HepG2 (cell line): ENCODE results near the gene DHX30. TPM values are rescaled to one million over a fixed set of nuclear protein-coding genes. Genes with fewer than 3 reads are reported as not detected.

ENCODE experiments used
- ATAC-seq: fragments of 200-7000 bp; cut with Tn5 transposase; 3 replicates; pipeline ENCODE4 v1.9.1; 2020; ENCODE audit warnings: mild to moderate bottlenecking, moderate library complexity
- BruUV-seq: library from RNA; stranded (reverse); fragments of 400-500 nt; replicated peaks from 2 replicates; lab custom pipeline; 2021; lab: Mats Ljungman, UMichigan
- CTCF ChIA-PET: fragments of 300-600 bp; formaldehyde crosslinking; extraction: SDS; loops from one replicate; lab custom pipeline; 2021; ENCODE audit warnings: low total read pairs, inconsistent platforms, low intra/inter-chr PET ratio; lab: Yijun Ruan, JAX
- POLR2A ChIA-PET: fragments of 350-600 bp; sonication (Branson Sonifier 250); formaldehyde crosslinking; loops from one replicate; lab custom pipeline; 2020; ENCODE audit warnings: antibody characterized with exemption, inconsistent platforms; lab: Yijun Ruan, JAX
- DNase-seq: peaks from one replicate; pipeline ENCODE4 v3.0.0-alpha.2; 2015; ENCODE audit warnings: low spot score
- FAIRE-seq: peaks from 3 replicates; lab custom pipeline; 2011; peaks lifted over from hg19 to GRCh38; lab: Jason Lieb, UNC
- H2AFZ ChIP-seq: one replicate; pipeline ENCODE4 v1.6.1; 2011; ENCODE audit warnings: low read length, inconsistent platforms
- H3K27ac ChIP-seq: fragments of 300-600 bp; 3 replicates; pipeline ENCODE4 v1.8.0; 2011; ENCODE audit warnings: mixed run types, mild to moderate bottlenecking, mixed read lengths, low read length, inconsistent platforms; ENCODE audit not compliant: insufficient read depth; ENCODE audit errors: extremely low read length
- H3K27me3 ChIP-seq, 2 experiments: fragments of 200-600 bp in 1 of 2; 2 replicates in 1 of 2; 3 replicates in 1 of 2; pipeline versions ENCODE4 v1.6.0 to v1.8.0; 2011; ENCODE audit warnings: low read length in 2 of 2, mild to moderate bottlenecking in 2 of 2, moderate library complexity in 2 of 2, inconsistent platforms in 1 of 2; ENCODE audit not compliant: insufficient read depth in 2 of 2, control insufficient read depth in 1 of 2
- H3K36me3 ChIP-seq, 2 experiments: fragments of 200-600 bp in 1 of 2; replicated peaks in 1 of 2; 2 replicates in 1 of 2; 3 replicates in 1 of 2; pipeline versions ENCODE4 v1.5.1 to v1.8.0; 2011; ENCODE audit warnings: low read length in 2 of 2, inconsistent platforms in 1 of 2; ENCODE audit not compliant: insufficient read depth in 2 of 2, control insufficient read depth in 1 of 2
- H3K4me1 ChIP-seq: 2 replicates; pipeline ENCODE4 v1.5.1; 2012; ENCODE audit warnings: low read length, inconsistent platforms; ENCODE audit not compliant: insufficient read depth
- H3K4me2 ChIP-seq: 2 replicates; pipeline ENCODE4 v1.6.0; 2011; ENCODE audit warnings: low read depth, low read length, inconsistent platforms
- H3K4me3 ChIP-seq, 3 experiments: fragments of 200-600 bp in 1 of 3; sonication (generic), shearing (Covaris generic) in 1 of 3; replicated peaks in 1 of 3; 2 replicates each; pipeline ENCODE4 v1.5.1; 2011 to 2016; ENCODE audit warnings: low read length in 3 of 3, inconsistent platforms in 2 of 3, low read depth in 2 of 3, mild to moderate bottlenecking in 2 of 3, control low read depth in 1 of 3, mixed read lengths in 1 of 3; ENCODE audit not compliant: insufficient read depth in 1 of 3
- H3K79me2 ChIP-seq: one replicate; pipeline ENCODE4 v1.6.1; 2011; ENCODE audit warnings: low read length, inconsistent platforms; ENCODE audit not compliant: insufficient read depth
- H3K9ac ChIP-seq: 2 replicates; pipeline ENCODE4 v1.6.0; 2011; ENCODE audit warnings: mild to moderate bottlenecking, low read depth, low read length, inconsistent platforms; ENCODE audit not compliant: insufficient read depth
- H3K9me3 ChIP-seq: 2 replicates; pipeline ENCODE4 v1.5.1; 2012; ENCODE audit warnings: mild to moderate bottlenecking, low read length
- H4K20me1 ChIP-seq: 2 replicates; pipeline ENCODE4 v1.6.0; 2011; ENCODE audit warnings: inconsistent platforms, mild to moderate bottlenecking, low read length, moderate library complexity; ENCODE audit not compliant: insufficient read depth
- CAMTA2 ChIP-seq: sonication (generic); formaldehyde crosslinking; IDR thresholded peaks from 2 replicates; pipeline ENCODE4 v1.4.0; 2020; ENCODE audit warnings: mild to moderate bottlenecking, missing genetic modification reagents, borderline replicate concordance
- CCDC6 ChIP-seq: sonication (generic); formaldehyde crosslinking; IDR thresholded peaks from 2 replicates; pipeline ENCODE4 v1.8.1; 2022; ENCODE audit warnings: mild to moderate bottlenecking, missing genetic modification reagents, moderate library complexity
- CEBPB ChIP-seq: IDR thresholded peaks from 2 replicates; pipeline ENCODE4 v1.6.1; 2011; ENCODE audit warnings: low read depth, low read length, improper control_type of control experiment, borderline replicate concordance
- EP300 ChIP-seq, 3 experiments: sonication (generic) in 1 of 3; formaldehyde crosslinking in 1 of 3; IDR thresholded peaks; 2 replicates each; pipeline versions ENCODE4 v1.5.1 to v1.6.1; 2011 to 2020; ENCODE audit warnings: low read depth in 2 of 3, low read length in 2 of 3, borderline replicate concordance in 1 of 3, improper control_type of control experiment in 1 of 3, mild to moderate bottlenecking in 1 of 3, missing genetic modification reagents in 1 of 3, moderate library complexity in 1 of 3
- HMG20A ChIP-seq: IDR thresholded peaks from 2 replicates; pipeline ENCODE4 v1.6.1; 2016; ENCODE audit warnings: borderline replicate concordance
- HNRNPUL1 ChIP-seq: fragments of 200-400 bp; formaldehyde crosslinking; IDR thresholded peaks from 2 replicates; pipeline ENCODE4 v1.6.1; 2017; ENCODE audit warnings: low read depth, mild to moderate bottlenecking, low read length, moderate library complexity
- ISX ChIP-seq: sonication (generic); formaldehyde crosslinking; conservative IDR thresholded peaks from 2 replicates; pipeline ENCODE4 v1.5.0; 2020; ENCODE audit warnings: missing genetic modification reagents
- JUNB ChIP-seq: sonication (generic); formaldehyde crosslinking; IDR thresholded peaks from 2 replicates; pipeline ENCODE4 v1.8.0; 2022; ENCODE audit warnings: missing genetic modification reagents, mild to moderate bottlenecking, borderline replicate concordance
- POLR2AphosphoS2 ChIP-seq: IDR thresholded peaks from 2 replicates; pipeline ENCODE4 v1.6.1; 2011; ENCODE audit warnings: low read depth, low read length, improper control_type of control experiment
- SIX1 ChIP-seq: sonication (generic); formaldehyde crosslinking; IDR thresholded peaks from 2 replicates; pipeline ENCODE4 v1.4.0; 2020; ENCODE audit warnings: missing genetic modification reagents, borderline replicate concordance
- SRSF9 ChIP-seq: fragments of 200-400 bp; formaldehyde crosslinking; IDR thresholded peaks from 2 replicates; pipeline ENCODE4 v1.6.1; 2018; ENCODE audit warnings: borderline replicate concordance, mild to moderate bottlenecking, low read depth, low read length; ENCODE audit not compliant: insufficient read depth, poor library complexity, severe bottlenecking
- TEAD3 ChIP-seq: optimal IDR thresholded peaks from 2 replicates; pipeline ENCODE3; 2016; ENCODE audit warnings: borderline replicate concordance
- THYN1 ChIP-seq: sonication (generic); formaldehyde crosslinking; IDR thresholded peaks from 2 replicates; pipeline ENCODE4 v1.8.1; 2023; ENCODE audit warnings: low read depth, mild to moderate bottlenecking, moderate library complexity, missing genetic modification reagents, borderline replicate concordance
- YEATS4 ChIP-seq: sonication (generic); formaldehyde crosslinking; IDR thresholded peaks from 2 replicates; pipeline ENCODE4 v1.4.0; 2020; ENCODE audit warnings: missing genetic modification reagents, borderline replicate concordance
- ZBTB38 ChIP-seq: sonication (generic); formaldehyde crosslinking; IDR thresholded peaks from 2 replicates; pipeline ENCODE4 v1.5.1; 2020; ENCODE audit warnings: mild to moderate bottlenecking, missing genetic modification reagents
- ZMYM2 ChIP-seq: sonication (generic); formaldehyde crosslinking; IDR thresholded peaks from 2 replicates; pipeline ENCODE4 v1.8.0; 2022; ENCODE audit warnings: mild to moderate bottlenecking, missing genetic modification reagents
- ZNF256 ChIP-seq: sonication (generic); formaldehyde crosslinking; conservative IDR thresholded peaks from 2 replicates; pipeline ENCODE4 v1.4.0; 2020; ENCODE audit warnings: missing genetic modification reagents
- ZNF558 ChIP-seq: sonication (generic); formaldehyde crosslinking; IDR thresholded peaks from 2 replicates; pipeline ENCODE4 v1.9.0; 2022; ENCODE audit warnings: mild to moderate bottlenecking, missing genetic modification reagents, borderline replicate concordance
- ZNF709 ChIP-seq: sonication (generic); formaldehyde crosslinking; IDR thresholded peaks from 2 replicates; pipeline ENCODE4 v1.5.0; 2020; ENCODE audit warnings: mild to moderate bottlenecking, missing genetic modification reagents
- WGBS: methylation state at CpG from one replicate; pipeline ENCODE4 v1.1.6; 2017; ENCODE audit warnings: low lambda C conversion rate; 5-methylcytosine and 5-hydroxymethylcytosine counted together
- in situ Hi-C: cut with HindIII; loops from 2 replicates; pipeline ENCODE4 v1.10.0; 2017; ENCODE audit warnings: low pct_unique_long_range_greater_than_20kb; ENCODE audit not compliant: extremely low pct_ligation_motif_present
- intact Hi-C: fragments of 100-400 bp; cut with micrococcal nuclease; formaldehyde crosslinking; loops from one replicate; pipeline ENCODE4 v1.10.0; 2022; ENCODE audit not compliant: unreplicated experiment
- polyA plus RNA-seq, 8 experiments: library from polyadenylated mRNA; depleted of rRNA in 3 of 8; stranded (reverse) in 7 of 8; unstranded in 1 of 8; fragments of >200 nt; fragmentation: Illumina TruSeq in 4 of 8; extraction: Trizol in 4 of 8; gene quantifications; 2 replicates each; pipeline versions ENCODE4 v1.2.1 to v1.2.3, GENCODE V29; 2011 to 2016; ENCODE audit warnings: low read depth in 4 of 8, missing spikeins in 1 of 8, mixed read lengths in 1 of 8; ENCODE audit not compliant: insufficient read depth in 1 of 8
- total RNA-seq, 5 experiments: library from RNA; depleted of rRNA; stranded (reverse); fragments of >200 nt; fragmentation: Illumina TruSeq; extraction: Trizol; gene quantifications; 2 replicates each; pipeline ENCODE4 v1.2.3, GENCODE V29; 2016; ENCODE audit warnings: low read depth in 1 of 5
- TF ChIP-seq, protein P1 (sequence below): IDR thresholded peaks from 2 replicates; pipeline ENCODE4 v1.6.1; 2016; ENCODE audit warnings: low read depth, control low read depth

DHX30 gene
- total and polyA plus RNA-seq, 2 of the 13 experiments (the other 11 are each of a cell fraction or from before 2014, with no cell fraction given): 30.6 to 59.4 TPM

DNA sequence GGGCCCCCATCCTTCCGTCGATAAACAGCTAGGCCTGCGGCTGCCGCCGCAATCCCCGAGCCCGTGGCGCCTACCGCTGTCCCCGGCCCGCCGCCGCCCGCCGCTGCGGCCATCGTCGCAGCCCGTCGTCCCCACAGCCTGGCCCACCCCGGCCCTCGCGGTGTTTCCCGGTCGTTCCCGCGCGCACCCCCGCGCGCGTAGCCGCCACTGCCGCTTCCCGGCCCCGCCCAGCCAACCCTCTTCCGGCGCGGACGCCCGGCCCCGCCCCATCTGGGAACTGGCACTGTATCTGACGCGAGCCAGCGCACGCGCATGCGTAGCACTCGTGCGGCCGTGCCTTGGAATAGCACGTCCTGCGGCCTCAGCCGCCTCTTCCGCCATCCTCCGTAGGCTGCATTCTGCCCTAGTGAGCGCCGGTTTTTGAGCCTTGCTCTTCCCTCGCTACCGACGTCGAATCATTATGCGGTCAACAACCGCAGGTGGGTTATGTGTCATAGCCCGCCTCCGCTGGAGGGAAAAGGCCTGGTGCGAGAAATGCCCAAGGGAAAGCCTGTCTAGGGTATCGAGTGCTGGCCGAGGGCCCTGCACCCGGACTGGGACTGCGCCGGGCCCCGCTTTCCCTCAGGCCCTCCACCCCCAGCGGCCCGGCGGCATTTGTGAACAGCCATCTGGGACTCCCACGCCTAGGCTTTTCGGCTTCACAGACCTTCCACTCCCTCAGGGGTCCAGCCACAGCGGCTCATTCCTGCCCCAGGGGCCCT lies 21.1 kb upstream of the DHX30 start, which contains the start of gene SMARCC1 (continued):
- TF ChIP-seq TEAD3 (CRISPR knock-in tag): peak; percentile 67
- TF ChIP-seq, protein P1, sequence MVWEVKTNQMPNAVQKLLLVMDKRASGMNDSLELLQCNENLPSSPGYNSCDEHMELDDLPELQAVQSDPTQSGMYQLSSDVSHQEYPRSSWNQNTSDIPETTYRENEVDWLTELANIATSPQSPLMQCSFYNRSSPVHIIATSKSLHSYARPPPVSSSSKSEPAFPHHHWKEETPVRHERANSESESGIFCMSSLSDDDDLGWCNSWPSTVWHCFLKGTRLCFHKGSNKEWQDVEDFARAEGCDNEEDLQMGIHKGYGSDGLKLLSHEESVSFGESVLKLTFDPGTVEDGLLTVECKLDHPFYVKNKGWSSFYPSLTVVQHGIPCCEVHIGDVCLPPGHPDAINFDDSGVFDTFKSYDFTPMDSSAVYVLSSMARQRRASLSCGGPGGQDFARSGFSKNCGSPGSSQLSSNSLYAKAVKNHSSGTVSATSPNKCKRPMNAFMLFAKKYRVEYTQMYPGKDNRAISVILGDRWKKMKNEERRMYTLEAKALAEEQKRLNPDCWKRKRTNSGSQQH (CRISPR knock-in tag): peak; percentile 53
- no peak for TF ChIP-seq POLR2AphosphoS2
- TF ChIP-seq, all 625 proteins: peak for 294

DNA sequence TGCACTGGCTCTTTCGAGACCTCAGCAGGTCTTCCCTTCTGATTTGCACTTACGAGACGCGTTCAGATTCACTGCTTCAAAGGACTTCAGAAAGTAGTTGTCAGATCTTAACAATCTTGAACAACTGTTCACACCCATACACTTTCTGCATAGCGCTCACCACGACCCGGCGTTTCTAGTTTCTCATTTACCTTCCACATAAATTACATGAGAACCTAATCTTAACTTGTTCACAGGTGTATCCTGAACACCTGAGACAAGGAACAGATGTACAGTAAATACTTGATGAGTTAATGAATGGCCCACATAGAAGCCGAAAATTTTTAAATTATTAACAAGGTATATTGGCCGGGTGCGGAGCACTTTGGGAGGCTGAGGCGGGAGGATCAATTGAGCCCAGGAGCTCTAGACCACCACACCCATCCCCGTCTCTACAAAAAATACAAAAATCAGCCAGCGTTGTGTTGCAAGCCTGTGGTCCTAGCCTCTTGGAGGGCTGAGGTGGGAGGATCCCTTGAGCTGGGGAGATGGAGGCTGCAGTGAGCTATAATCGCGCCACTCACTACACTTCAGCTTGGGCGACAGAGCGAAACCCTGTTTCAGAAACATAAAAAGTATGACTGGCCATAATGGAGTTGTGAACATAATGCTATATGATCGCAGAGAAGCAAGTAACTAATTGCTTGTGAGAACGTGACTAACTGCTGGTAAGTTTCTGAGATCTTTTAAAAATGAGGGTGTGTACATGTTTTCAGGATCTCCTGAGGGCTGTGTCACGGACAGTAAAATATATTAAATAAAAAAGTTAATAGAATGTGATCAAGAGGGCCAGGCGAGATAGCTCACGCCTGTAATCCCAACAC lies 20.3 kb upstream of the DHX30 start:
- peak overlapping the region; percentile 84 for H3K9ac ChIP-seq
- TF ChIP-seq CEBPB: no peak
- TF ChIP-seq ZNF256: no peak
- no peak for TF ChIP-seq HMG20A
- no peak for TF ChIP-seq THYN1 (CRISPR knock-in tag)
- TF ChIP-seq ZMYM2 (CRISPR knock-in tag): 0 out of 2 replicates have a peak, but pooled peaks have one; percentile 9
- TF ChIP-seq CAMTA2 (CRISPR knock-in tag): no peak
- peak; percentile 11; the same call in 1 of the 2 replicates for TF ChIP-seq ZNF709 (CRISPR knock-in tag)
- TF ChIP-seq ZBTB38 (CRISPR knock-in tag): 0 out of 2 replicates have a peak, but pooled peaks have one; percentile 47
- TF ChIP-seq SRSF9: no peak
- TF ChIP-seq EP300 (IDR thresholded peaks at IDR 0.05; ENCODE audit: low read depth in 2 of 2, low read length in 2 of 2): no peak
- no peak for TF ChIP-seq EP300 (CRISPR knock-in tag; IDR thresholded peaks at IDR 0.05; ENCODE audit: borderline replicate concordance)
- no peak for TF ChIP-seq HNRNPUL1
- no peak for TF ChIP-seq CCDC6
- no peak for TF ChIP-seq JUNB (CRISPR knock-in tag)
- TF ChIP-seq SIX1 (CRISPR knock-in tag): no peak
- no peak for TF ChIP-seq ISX (CRISPR knock-in tag)
- TF ChIP-seq YEATS4 (CRISPR knock-in tag): no peak
- no peak for TF ChIP-seq ZNF558 (CRISPR knock-in tag)

More for the DNA sequence above, 20.3 kb upstream of the DHX30 start:
- no peaks in the 10 kb centered on the region for H3K36me3 ChIP-seq
- no peak for DNase-seq
- no peaks in the 10 kb centered on the region for H3K9me3 ChIP-seq
- ATAC-seq: peak; percentile 1; the same call in 1 of the 3 replicates
- POLR2A ChIA-PET: no interaction called here
- peaks cover 37% of the 10 kb centered on the region for H3K4me1 ChIP-seq
- H3K79me2 ChIP-seq: peaks cover 40% of the 10 kb centered on the region
- peak overlapping the region; percentile 86 for H3K4me2 ChIP-seq
- no peak for FAIRE-seq
- H3K27ac ChIP-seq: peak overlapping the region; percentile 91
- 27% methylated on average over 22 of the region's 23 CpGs for WGBS
- H4K20me1 ChIP-seq: peaks cover 17% of the 10 kb centered on the region
- in situ Hi-C loops (loop anchor here (10.0 kb wide), 1 partner anchor 358 kb away; no protein-coding TSS in a partner anchor), intact Hi-C loops (no loop called here)
- no peak overlapping the region for H2AFZ ChIP-seq
- no peaks in the 10 kb centered on the region; a peak in 1 of 5 replicates for H3K27me3 ChIP-seq
- CTCF ChIA-PET: no interaction called here
- H3K4me3 ChIP-seq: peak overlapping the region; percentile 62 to 80 (median 73)
- no TSS peak for BruUV-seq
